ENCODE measurements around the gene FLNA.

- TF ChIP-seq CTCF (conservative IDR thresholded peaks at IDR 0.05) (no peak), ZFX (IDR thresholded peaks at IDR 0.05) (no peak)
These were observed 73.6 kb downstream of the FLNA start for GRCh38 chrX:154300816-154301215.
